Epithelial cell of proximal tubule (primary cell): Measurements from ENCODE around the gene RASSF7. TPM values are rescaled to one million over a fixed set of nuclear protein-coding genes. Genes with fewer than 3 reads are reported as not detected.

Source experiments
- DNase-seq: peaks from one replicate; pipeline ENCODE4 v3.0.0-alpha.2; 2011; ENCODE audit warnings: low read depth
- H3K4me3 ChIP-seq: 2 replicates; pipeline ENCODE4 v1.5.1; 2011; ENCODE audit warnings: low read depth, mild to moderate bottlenecking, low read length
- total RNA-seq: library from RNA; depleted of rRNA; stranded (reverse); fragments of >200 nt; gene quantifications from 2 replicates; pipeline ENCODE4 v1.2.3, GENCODE V29; 2015
- TF ChIP-seq, protein P1 (sequence below): conservative IDR thresholded peaks from 2 replicates; pipeline ENCODE4 v1.5.1; 2012; ENCODE audit warnings: low read depth, mild to moderate bottlenecking, low read length

Gene RASSF7
- total RNA-seq, 1 donor from 2014 or later = 154 TPM

DNA sequence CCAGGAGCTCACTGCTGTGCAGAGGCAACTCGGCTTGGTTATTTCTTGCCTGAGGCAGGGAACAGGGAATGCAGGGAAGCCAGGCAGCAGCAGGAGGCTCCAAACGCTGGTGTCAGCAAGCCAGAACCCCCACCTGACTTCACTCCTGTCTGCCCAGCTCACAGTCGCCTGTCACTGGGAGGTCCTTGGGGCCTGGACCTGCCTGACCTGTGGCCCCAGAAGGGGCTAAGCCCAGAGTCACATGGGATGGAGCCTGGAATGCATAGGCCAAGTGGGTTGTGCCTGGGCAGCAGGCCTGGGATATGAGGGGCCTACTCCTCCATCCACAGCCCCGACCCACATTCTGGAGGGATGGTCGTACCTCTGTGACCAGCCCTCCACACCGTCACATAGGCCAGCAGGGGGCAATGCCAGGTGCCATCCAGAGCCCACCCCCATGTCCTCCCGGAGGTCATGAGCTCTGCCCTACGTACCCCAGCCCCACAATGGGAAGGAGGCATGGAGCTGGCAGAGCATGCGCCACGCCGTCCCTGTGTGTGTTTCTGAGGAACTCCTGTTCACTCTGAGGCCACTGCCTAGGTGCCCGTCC is 5.2 kb downstream of the RASSF7 start:
- peak overlapping the region; percentile 14 for H3K4me3 ChIP-seq
- no peak for DNase-seq
- TF ChIP-seq, protein P1, sequence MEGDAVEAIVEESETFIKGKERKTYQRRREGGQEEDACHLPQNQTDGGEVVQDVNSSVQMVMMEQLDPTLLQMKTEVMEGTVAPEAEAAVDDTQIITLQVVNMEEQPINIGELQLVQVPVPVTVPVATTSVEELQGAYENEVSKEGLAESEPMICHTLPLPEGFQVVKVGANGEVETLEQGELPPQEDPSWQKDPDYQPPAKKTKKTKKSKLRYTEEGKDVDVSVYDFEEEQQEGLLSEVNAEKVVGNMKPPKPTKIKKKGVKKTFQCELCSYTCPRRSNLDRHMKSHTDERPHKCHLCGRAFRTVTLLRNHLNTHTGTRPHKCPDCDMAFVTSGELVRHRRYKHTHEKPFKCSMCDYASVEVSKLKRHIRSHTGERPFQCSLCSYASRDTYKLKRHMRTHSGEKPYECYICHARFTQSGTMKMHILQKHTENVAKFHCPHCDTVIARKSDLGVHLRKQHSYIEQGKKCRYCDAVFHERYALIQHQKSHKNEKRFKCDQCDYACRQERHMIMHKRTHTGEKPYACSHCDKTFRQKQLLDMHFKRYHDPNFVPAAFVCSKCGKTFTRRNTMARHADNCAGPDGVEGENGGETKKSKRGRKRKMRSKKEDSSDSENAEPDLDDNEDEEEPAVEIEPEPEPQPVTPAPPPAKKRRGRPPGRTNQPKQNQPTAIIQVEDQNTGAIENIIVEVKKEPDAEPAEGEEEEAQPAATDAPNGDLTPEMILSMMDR = peak; percentile 5

DNA sequence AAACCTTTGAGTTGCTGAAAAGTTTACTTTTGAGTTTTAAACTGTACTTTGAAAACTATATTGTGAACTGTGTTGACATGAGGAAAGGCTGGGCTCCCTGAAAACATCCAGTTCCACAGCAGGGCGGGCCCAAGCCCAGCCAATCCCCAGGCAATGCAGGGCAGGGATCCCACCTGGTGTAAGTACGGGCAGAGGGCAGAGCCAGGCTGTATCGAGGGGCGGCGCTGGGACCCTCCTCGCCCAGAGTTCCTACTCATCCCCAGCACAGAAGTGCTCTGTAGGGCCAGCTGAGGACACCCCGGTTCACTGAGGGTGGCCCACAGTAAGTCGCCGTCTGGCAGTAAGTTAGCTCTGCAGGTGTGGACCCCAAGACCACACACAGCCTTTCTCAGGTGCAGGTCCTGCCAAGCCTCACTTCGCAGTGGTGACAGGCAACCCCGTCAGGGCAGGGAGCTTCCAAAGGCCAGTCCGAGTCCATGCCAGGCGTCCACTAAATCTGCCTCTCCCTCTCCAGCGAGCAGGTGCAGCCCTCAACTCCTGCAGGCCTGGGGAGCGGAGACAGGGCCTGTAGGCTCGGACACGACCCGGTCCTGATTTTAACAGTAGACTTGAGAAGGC is 6.3 kb downstream of the RASSF7 start:
- TF ChIP-seq, protein P1 = no peak
- no peak for DNase-seq
- H3K4me3 ChIP-seq = peak overlapping the region; percentile 86

DNA sequence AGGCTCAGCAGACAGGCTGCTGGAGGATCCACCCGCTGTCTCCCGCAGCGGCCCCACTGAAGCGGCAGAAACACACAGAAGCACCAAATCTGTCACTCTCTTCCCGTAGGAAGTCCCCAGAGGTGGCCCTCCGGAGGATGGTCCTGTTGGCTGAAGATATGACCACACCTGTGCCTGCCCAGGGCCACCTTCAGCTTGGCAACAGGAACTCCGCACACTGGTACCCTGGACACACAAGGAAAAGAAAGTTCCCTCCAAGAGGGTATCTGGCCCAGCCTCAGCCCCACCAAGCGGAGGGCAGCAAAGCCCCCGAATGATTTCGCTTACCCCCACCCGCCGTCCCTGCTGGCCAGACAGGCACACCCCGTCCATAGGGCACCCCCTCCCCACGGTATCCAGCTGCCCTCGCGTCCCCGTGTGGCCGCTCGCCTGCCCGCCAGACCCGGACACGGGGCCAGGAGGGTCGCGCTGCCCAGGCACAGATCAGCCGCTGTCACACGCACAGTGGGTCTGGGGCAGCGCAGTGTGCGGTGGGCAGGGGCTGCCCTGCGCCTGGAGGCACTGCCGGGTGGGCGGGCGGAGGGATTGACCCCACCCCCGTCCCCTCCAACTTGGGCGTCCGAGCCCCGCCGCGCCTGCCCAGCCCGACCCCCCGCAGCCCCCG is 7.0 kb downstream of the RASSF7 start:
- H3K4me3 ChIP-seq = peak overlapping the region; percentile 86
- TF ChIP-seq, protein P1 = no peak
- no peak for DNase-seq

DNA sequence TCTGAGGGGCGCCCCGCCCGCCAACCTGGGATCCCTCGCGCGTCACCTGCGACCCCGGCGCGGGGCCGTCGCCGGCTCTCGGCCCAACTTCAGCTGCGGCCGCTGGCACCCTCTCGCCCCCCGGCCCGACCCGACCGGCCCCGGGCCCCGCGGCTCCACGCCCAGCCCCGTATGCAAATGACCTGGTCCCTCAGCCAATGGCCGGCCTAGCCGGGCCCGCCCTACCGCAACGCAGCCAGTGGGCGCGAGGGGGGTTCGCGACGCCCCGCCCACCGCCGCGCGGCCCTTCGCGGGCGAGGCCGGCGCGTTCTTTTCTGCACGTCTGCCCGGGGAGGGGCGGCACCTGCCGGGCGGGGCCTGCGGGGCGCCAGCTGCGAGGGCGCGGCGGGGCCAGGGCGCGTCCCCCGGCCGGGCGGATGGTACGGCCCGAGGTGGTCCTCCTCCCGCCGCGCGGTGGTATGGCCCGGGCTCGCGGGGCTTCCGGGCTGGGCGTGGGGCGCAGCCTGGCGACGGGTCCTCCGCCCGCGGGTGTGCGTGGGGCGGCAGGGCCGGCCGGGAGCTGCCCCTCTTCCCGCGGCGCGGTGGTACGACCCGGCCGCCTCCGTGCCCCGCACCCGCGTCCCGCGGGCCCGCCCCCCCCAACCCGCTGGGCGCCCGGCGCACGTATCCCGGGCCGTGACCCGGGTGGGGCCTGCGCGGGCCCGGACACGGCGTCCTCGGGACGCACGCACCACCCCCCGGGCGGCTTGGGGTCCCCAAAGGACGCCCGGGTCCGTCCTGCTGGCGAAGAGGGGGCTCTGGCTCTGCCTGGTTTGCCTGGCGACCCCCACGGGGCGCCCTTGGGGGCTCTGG is 7.8 kb downstream of the RASSF7 start:
- peak overlapping the region; percentile 86 for H3K4me3 ChIP-seq
- TF ChIP-seq, protein P1 = no peak
- DNase-seq = no peak

DNA sequence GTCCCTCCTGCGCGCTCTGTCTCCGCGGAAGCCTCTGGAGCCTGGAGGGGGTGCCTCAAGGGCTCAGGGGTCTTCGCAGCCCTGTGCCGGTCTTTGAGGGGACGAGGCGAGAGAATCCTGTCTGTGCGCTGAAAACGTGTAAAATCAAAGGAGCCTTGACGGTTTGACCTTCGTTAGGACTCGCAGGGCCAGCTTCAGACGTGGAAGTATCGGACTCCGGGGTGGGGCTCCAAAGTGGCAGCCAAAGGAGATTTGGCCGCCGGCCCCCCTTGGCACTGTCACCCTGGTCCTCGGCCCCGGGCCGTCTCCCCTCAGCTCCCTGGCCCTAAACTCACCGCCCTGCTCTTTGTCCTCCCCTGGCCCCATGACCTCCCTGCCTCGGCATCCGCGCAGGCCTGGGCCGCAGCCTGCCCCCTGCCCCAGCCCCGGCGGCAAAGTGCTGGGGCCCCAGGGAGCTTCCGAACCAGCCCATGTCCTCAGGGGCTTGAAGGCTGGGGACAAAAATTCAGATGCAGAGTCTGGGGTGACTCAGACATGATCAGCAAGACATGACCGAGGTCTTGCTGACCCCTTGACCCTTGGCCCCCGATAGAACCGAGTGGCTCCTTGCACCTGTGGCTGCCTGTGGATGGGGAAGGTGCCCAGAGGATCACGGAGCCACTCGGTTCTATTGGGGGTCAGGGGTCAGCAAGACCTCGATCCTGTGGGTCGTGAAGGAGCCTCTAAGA is 8.6 kb downstream of the RASSF7 start:
- H3K4me3 ChIP-seq = peak overlapping the region; percentile 78
- TF ChIP-seq, protein P1 = no peak
- DNase-seq = no peak

DNA sequence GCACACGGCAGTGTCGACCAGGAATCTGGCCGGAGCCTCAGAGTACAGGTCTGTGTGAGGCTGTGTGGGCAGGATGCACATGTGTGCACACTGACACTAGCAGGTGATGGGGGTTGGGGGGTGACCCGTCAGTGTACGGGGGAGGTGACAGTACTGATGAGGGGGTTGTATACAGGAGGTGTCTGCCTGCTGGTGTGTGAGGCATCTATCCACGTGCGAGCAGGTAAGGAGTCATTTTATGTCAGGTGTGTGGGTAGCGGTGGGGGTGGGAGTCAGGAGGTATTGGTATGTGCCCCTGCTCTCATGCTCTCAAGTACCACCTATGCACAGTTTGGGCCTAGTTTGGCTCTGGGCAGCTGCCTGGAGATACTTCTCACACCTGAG is 11.0 kb downstream of the RASSF7 start:
- H3K4me3 ChIP-seq = no peak overlapping the region

More for the DNA sequence above, 11.0 kb downstream of the RASSF7 start:
- TF ChIP-seq, protein P1 = no peak
- DNase-seq = no peak
